Thymus (tissue), 11 donors: Measurements from ENCODE around the gene POLR2H. TPM values are rescaled to one million over a fixed set of nuclear protein-coding genes. Genes with fewer than 3 reads are reported as not detected.
A peak's percentile ranks its signal among the peaks of the same experiment; 100 is the strongest.

ENCODE experiments used
- DNase-seq, 9 donors: peaks; one replicate each; pipeline ENCODE4 v3.0.0-alpha.2; 2013; ENCODE audit warnings: low spot score in 9 of 9, low read depth in 6 of 9, missing footprints in 1 of 9
- H3K27ac ChIP-seq, 2 donors: one replicate each; pipeline ENCODE4 v1.5.1; 2013; ENCODE audit warnings: control low read depth in 1 of 2, low read depth in 1 of 2, low read length in 1 of 2, mild to moderate bottlenecking in 1 of 2, moderate library complexity in 1 of 2
- H3K27me3 ChIP-seq, 2 donors: one replicate each; pipeline ENCODE4 v1.5.1; 2013; ENCODE audit warnings: low read length in 1 of 2; ENCODE audit not compliant: control insufficient read depth in 2 of 2, insufficient read depth in 1 of 2
- H3K36me3 ChIP-seq, 2 donors: one replicate each; pipeline ENCODE4 v1.5.1; 2013; ENCODE audit warnings: low read length in 1 of 2, mild to moderate bottlenecking in 1 of 2, moderate library complexity in 1 of 2; ENCODE audit not compliant: control insufficient read depth in 2 of 2, insufficient read depth in 2 of 2
- H3K4me1 ChIP-seq, 2 donors: one replicate each; pipeline ENCODE4 v1.5.1; 2013; ENCODE audit warnings: low read length in 2 of 2; ENCODE audit not compliant: control insufficient read depth in 2 of 2, insufficient read depth in 2 of 2
- H3K4me3 ChIP-seq, 2 donors: one replicate each; pipeline ENCODE4 v1.5.1; 2013; ENCODE audit warnings: low read length in 2 of 2, control low read depth in 1 of 2, mild to moderate bottlenecking in 1 of 2
- H3K9me3 ChIP-seq, 2 donors: one replicate each; pipeline ENCODE4 v1.5.1; 2013; ENCODE audit warnings: low read length in 1 of 2, mild to moderate bottlenecking in 1 of 2; ENCODE audit not compliant: control insufficient read depth in 2 of 2, insufficient read depth in 1 of 2
- WGBS: extraction: QIAGEN DNeasy Blood & Tissue Kit; methylation state at CpG from one replicate; pipeline ENCODE4 v1.1.7; 2013; 5-methylcytosine and 5-hydroxymethylcytosine counted together
- polyA plus RNA-seq: library from polyadenylated mRNA; stranded (reverse); fragments of 200-250 nt; gene quantifications from one replicate; pipeline ENCODE4 v1.2.3, GENCODE V29; 2013
- total RNA-seq: library from RNA; stranded (reverse); fragments of 120-200 nt; gene quantifications from one replicate; pipeline ENCODE4 v1.2.4, GENCODE V29; 2013
- donor health status: healthy.

The POLR2H gene
- total and polyA plus RNA-seq, 2 donors, result 76.0 to 117 TPM

GRCh38 chr3:184409331-184409926 lies 47.9 kb downstream of the POLR2H start:
- 96% methylated on average over 8 of the region's 8 CpGs for WGBS
- Histone ChIP-seq H3K4me1 (no peaks in the 10 kb centered on the region), H3K36me3 (no peaks in the 10 kb centered on the region), H3K27ac (no peak overlapping the region), H3K4me3 (no peak overlapping the region), H3K27me3 (no peaks in the 10 kb centered on the region), H3K9me3 (no peaks in the 10 kb centered on the region)
- no peak for DNase-seq

DNA sequence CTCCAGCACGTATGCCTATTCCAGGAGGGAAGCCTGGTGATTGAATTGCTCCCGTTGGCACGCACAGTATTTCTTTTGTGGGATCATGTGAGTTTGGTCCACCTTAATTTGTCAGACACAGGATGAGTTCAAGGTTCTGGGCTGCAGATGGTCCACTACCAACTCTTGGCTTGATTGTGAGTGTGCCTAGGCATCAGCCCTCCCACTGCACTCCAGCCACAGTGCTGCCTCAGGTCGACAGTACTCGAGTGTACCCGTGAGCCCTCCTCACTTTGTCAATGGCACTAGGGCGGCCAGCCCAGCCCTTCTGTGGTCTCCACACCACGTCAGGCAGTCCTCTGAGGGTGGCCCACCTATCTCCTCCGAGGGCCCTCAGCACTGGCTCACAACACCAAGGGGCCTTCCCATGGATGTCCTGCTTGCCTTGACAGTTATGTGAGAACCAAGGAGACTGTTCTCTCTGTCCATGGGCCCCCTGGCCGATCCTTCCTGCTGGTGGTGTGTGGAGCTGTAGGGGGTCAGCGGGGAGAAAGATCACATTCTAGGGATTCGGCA lies 48.5 kb downstream of the POLR2H start:
- DNase-seq, result no peak
- no peak overlapping the region for H3K27ac ChIP-seq
- H3K36me3 ChIP-seq, result no peaks in the 10 kb centered on the region
- no peak overlapping the region for H3K4me3 ChIP-seq
- WGBS, result 85% methylated on average over 12 of the region's 12 CpGs
- no peaks in the 10 kb centered on the region for H3K27me3 ChIP-seq
- H3K9me3 ChIP-seq, result no peaks in the 10 kb centered on the region
- no peaks in the 10 kb centered on the region for H3K4me1 ChIP-seq

DNA sequence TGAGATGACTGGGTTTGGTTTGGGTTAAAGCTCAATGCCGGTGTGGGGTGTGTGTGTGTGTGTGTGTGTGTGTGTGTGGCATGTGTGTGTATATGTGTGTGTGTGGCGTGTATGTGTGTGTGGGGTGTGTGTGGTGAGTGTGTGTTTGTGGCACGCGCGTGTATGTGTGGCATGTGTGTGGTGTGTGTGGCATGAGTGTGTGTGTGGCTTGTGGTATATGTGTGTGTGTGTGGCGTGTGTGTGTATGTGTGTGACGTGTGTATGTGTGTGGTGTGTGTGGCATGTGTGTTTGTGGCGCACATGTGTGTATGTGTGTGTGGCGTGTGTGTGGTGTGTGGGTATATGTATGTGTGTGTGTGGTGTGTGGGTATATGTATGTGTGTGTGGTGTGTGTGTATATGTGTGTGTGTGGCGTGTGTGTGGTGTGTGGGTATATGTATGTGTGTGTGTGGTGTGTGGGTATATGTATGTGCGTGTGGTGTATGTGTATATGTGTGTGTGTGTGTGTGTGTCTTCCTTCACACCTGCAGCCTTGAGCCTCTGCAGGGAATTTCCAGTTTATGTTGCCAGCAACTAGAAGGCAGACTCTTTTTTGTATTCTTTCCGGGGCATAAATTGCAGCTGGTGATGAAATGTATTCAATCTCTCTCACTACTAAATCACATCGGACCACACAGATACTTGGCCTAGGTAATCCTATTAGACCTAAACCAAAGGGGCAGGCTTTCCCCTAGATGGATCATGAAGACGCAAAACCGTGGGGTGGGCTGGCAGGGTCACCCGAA lies 53.1 kb downstream of the POLR2H start:
- Histone ChIP-seq H3K27me3 (no peaks in the 10 kb centered on the region), H3K9me3 (no peaks in the 10 kb centered on the region), H3K4me1 (no peaks in the 10 kb centered on the region), H3K4me3 (no peak overlapping the region), H3K36me3 (no peaks in the 10 kb centered on the region), H3K27ac (no peak overlapping the region)
- DNase-seq, result no peak
- WGBS, result 98% methylated on average over 16 of the region's 16 CpGs

DNA sequence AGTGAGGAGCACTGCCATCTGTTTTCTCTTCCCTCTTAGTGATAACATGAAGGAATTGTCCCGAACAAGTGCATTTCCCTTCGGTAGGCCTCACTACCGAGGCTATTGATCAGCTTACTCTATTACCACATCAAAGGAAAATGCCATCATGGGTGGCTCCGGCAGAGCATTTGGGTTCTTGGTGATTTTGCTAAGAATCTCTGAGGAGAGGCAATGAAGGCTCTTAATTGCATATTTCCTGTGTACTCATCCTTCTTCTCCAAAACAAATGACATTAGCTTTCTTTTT lies 53.6 kb downstream of the POLR2H start:
- Histone ChIP-seq H3K27ac (no peak overlapping the region), H3K36me3 (no peaks in the 10 kb centered on the region), H3K9me3 (no peaks in the 10 kb centered on the region), H3K4me3 (no peak overlapping the region), H3K4me1 (no peaks in the 10 kb centered on the region), H3K27me3 (no peaks in the 10 kb centered on the region)
- WGBS, result 92% methylated on average over 4 of the region's 4 CpGs
- no peak for DNase-seq

- peak; percentile 27 to 75 (median 40) for DNase-seq
- no peaks in the 10 kb centered on the region for H3K4me1 ChIP-seq
- H3K4me3 ChIP-seq, result no peak overlapping the region
- H3K27me3 ChIP-seq, result no peaks in the 10 kb centered on the region
- WGBS, result 34% methylated on average over 14 of the region's 14 CpGs
- H3K9me3 ChIP-seq, result no peaks in the 10 kb centered on the region
- no peak overlapping the region for H3K27ac ChIP-seq
- no peaks in the 10 kb centered on the region for H3K36me3 ChIP-seq
Measured at GRCh38 chr3:184417619-184418327, 56.3 kb downstream of the POLR2H start.

Other genes with a start within 250 kb of the POLR2H start
- 32.2 TPM for gene EIF2B5, start 226.4 kb upstream of the POLR2H start, total RNA-seq
- gene EIF2B5, start 226.4 kb upstream of the POLR2H start, polyA plus RNA-seq, result 47.3 TPM
- gene DVL3, start 206.3 kb upstream of the POLR2H start, total RNA-seq, result 12.0 TPM
- 26.0 TPM for gene DVL3, start 206.3 kb upstream of the POLR2H start, polyA plus RNA-seq
- gene AP2M1, start 186.9 kb upstream of the POLR2H start, total RNA-seq, result 138 TPM
- 165 TPM for gene AP2M1, start 186.9 kb upstream of the POLR2H start, polyA plus RNA-seq
- gene ABCF3, start 175.5 kb upstream of the POLR2H start, total RNA-seq, result 25.0 TPM
- 60.6 TPM for gene ABCF3, start 175.5 kb upstream of the POLR2H start, polyA plus RNA-seq
- 0.05 TPM for gene VWA5B2, start 132.1 kb upstream of the POLR2H start, total RNA-seq
- gene VWA5B2, start 132.1 kb upstream of the POLR2H start, polyA plus RNA-seq, result 0.23 TPM
- 12.6 TPM for gene ALG3, start 112.7 kb upstream of the POLR2H start, total RNA-seq
- gene ALG3, start 112.7 kb upstream of the POLR2H start, polyA plus RNA-seq, result 16.6 TPM
- 5.0 TPM for gene EEF1AKMT4, start 112.0 kb upstream of the POLR2H start, total RNA-seq
- 2.9 TPM for gene EEF1AKMT4, start 112.0 kb upstream of the POLR2H start, polyA plus RNA-seq
- not detected for gene CAMK2N2, start 100.2 kb upstream of the POLR2H start, total RNA-seq
- gene CAMK2N2, start 100.2 kb upstream of the POLR2H start, polyA plus RNA-seq, result 0.14 TPM
- gene ECE2, start 85.7 kb upstream of the POLR2H start, total RNA-seq, result not detected
- not detected for gene ECE2, start 85.7 kb upstream of the POLR2H start, polyA plus RNA-seq
- gene PSMD2, start 62.5 kb upstream of the POLR2H start, total RNA-seq, result 136 TPM
- gene PSMD2, start 62.5 kb upstream of the POLR2H start, polyA plus RNA-seq, result 76.1 TPM
- gene EIF4G1, start 47.1 kb upstream of the POLR2H start, total RNA-seq, result 69.0 TPM
- gene EIF4G1, start 47.1 kb upstream of the POLR2H start, polyA plus RNA-seq, result 97.5 TPM
- 3.4 TPM for gene FAM131A, start 24.1 kb upstream of the POLR2H start, total RNA-seq
- gene FAM131A, start 24.1 kb upstream of the POLR2H start, polyA plus RNA-seq, result 11.7 TPM
- gene CLCN2, start 105 bp upstream of the POLR2H start, total RNA-seq, result 0.85 TPM
- gene CLCN2, start 105 bp upstream of the POLR2H start, polyA plus RNA-seq, result 7.0 TPM
- gene THPO, start 16.5 kb downstream of the POLR2H start, total RNA-seq, result not detected
- gene THPO, start 16.5 kb downstream of the POLR2H start, polyA plus RNA-seq, result 0.21 TPM
- 0.24 TPM for gene CHRD, start 18.3 kb downstream of the POLR2H start, total RNA-seq
- gene CHRD, start 18.3 kb downstream of the POLR2H start, polyA plus RNA-seq, result 2.5 TPM
- 1.3 TPM for gene EPHB3, start 200.1 kb downstream of the POLR2H start, total RNA-seq
- 1.1 TPM for gene EPHB3, start 200.1 kb downstream of the POLR2H start, polyA plus RNA-seq